ENCODE data around the gene EPHX1. TPM values are rescaled to one million over a fixed set of nuclear protein-coding genes. Genes with fewer than 3 reads are reported as not detected.

Gene EPHX1
- polyA plus RNA-seq, 1 donor, result 25.9 TPM

GRCh38 chr1:225861834-225862580, 52.1 kb downstream of the EPHX1 start:
- no peak for DNase-seq (ENCODE audit: low read depth)

- DNase-seq (ENCODE audit: low read depth), result no peak
Observed at GRCh38 chr1:225862581-225862950, 52.6 kb downstream of the EPHX1 start.

GRCh38 chr1:225863167-225863566, 53.2 kb downstream of the EPHX1 start:
- DNase-seq (ENCODE audit: low read depth), result no peak

- DNase-seq (ENCODE audit: low read depth), result no peak
Observed at GRCh38 chr1:225865514-225865913, 55.6 kb downstream of the EPHX1 start.

GRCh38 chr1:225866061-225866837, 56.3 kb downstream of the EPHX1 start:
- DNase-seq (ENCODE audit: low read depth), result no peak

GRCh38 chr1:225866981-225867380, 57.1 kb downstream of the EPHX1 start:
- no peak for DNase-seq (ENCODE audit: low read depth)

GRCh38 chr1:225868631-225869330, 58.9 kb downstream of the EPHX1 start:
- DNase-seq (ENCODE audit: low read depth), result no peak

GRCh38 chr1:225870911-225871310, 61.0 kb downstream of the EPHX1 start:
- DNase-seq (ENCODE audit: low read depth), result no peak

- no peak for DNase-seq (ENCODE audit: low read depth)
Observed at GRCh38 chr1:225871359-225872074, 61.6 kb downstream of the EPHX1 start.

GRCh38 chr1:225872075-225872430, 62.1 kb downstream of the EPHX1 start:
- DNase-seq (ENCODE audit: low read depth), result no peak

GRCh38 chr1:225873281-225873850, 63.4 kb downstream of the EPHX1 start:
- no peak for DNase-seq (ENCODE audit: low read depth)

GRCh38 chr1:225874431-225874830, 64.5 kb downstream of the EPHX1 start:
- DNase-seq (ENCODE audit: low read depth), result no peak

GRCh38 chr1:225875044-225875815, 65.3 kb downstream of the EPHX1 start:
- DNase-seq (ENCODE audit: low read depth), result no peak

GRCh38 chr1:225876900-225877510, 67.1 kb downstream of the EPHX1 start:
- no peak for DNase-seq (ENCODE audit: low read depth)

- DNase-seq (ENCODE audit: low read depth), result no peak
Observed at GRCh38 chr1:225877580-225877979, 67.7 kb downstream of the EPHX1 start.

- DNase-seq (ENCODE audit: low read depth), result no peak
Observed at GRCh38 chr1:225878282-225878681, 68.4 kb downstream of the EPHX1 start.

GRCh38 chr1:225879521-225880221, 69.7 kb downstream of the EPHX1 start:
- DNase-seq (ENCODE audit: low read depth), result no peak

GRCh38 chr1:225880222-225880588, 70.3 kb downstream of the EPHX1 start:
- DNase-seq (ENCODE audit: low read depth), result no peak

- no peak for DNase-seq (ENCODE audit: low read depth)
Observed at GRCh38 chr1:225880636-225881035, 70.7 kb downstream of the EPHX1 start.
